A673 (cell line): ENCODE measurements around the gene SERPINA6.
"Not testable (repeated sequence)": the region's sequence is repeated elsewhere in the genome, so short reads cannot be mapped to it uniquely, and the experiment has no call there.

Experiments
- EZH2 ChIP-seq: fragments of 200-600 bp; sonication (generic); IDR thresholded peaks from 2 replicates; pipeline ENCODE4 v1.6.1; 2017; ENCODE audit warnings: borderline replicate concordance, low read depth, mild to moderate bottlenecking, mixed read lengths, antibody characterized with exemption, low read length; ENCODE audit not compliant: poor library complexity, severe bottlenecking
- TF ChIP-seq, protein P1 (sequence below): fragments of 300-800, 200-600 bp; sonication (generic); conservative IDR thresholded peaks from 2 replicates; pipeline ENCODE4 v1.5.1; 2017; ENCODE audit warnings: low read depth, mild to moderate bottlenecking, antibody characterized with exemption, low read length, moderate library complexity, mixed read lengths

DNA sequence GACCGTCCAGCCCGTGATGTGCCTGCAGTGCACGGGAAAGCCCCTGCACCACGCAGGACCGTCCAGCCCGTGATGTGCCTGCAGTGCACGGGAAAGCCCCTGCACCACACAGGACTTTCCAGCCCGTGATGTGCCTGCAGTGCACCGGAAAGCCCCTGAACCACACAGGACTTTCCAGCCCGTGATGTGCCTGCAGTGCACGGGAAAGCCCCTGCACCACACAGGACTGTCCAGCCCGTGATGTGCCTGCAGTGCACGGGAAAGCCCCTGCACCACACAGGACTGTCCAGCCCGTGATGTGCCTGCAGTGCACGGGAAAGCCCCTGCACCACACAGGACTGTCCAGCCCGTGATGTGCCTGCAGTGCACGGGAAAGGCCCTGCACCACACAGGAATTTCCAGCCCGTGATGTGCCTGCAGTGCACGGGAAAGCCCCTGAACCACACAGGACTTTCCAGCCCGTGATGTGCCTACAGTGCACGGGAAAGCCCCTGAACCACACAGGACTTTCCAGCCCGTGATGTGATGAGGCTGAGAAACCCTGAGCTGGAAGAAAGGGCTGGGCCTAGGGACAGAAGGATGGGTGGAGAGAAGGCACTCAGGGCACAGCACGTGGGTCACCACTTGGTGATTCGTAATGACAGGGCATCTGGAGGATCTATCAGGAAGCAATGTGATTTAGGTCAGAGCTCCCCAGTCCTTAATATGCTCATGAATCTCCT, 23.1 kb upstream of the SERPINA6 start:
- TF ChIP-seq, protein P1, sequence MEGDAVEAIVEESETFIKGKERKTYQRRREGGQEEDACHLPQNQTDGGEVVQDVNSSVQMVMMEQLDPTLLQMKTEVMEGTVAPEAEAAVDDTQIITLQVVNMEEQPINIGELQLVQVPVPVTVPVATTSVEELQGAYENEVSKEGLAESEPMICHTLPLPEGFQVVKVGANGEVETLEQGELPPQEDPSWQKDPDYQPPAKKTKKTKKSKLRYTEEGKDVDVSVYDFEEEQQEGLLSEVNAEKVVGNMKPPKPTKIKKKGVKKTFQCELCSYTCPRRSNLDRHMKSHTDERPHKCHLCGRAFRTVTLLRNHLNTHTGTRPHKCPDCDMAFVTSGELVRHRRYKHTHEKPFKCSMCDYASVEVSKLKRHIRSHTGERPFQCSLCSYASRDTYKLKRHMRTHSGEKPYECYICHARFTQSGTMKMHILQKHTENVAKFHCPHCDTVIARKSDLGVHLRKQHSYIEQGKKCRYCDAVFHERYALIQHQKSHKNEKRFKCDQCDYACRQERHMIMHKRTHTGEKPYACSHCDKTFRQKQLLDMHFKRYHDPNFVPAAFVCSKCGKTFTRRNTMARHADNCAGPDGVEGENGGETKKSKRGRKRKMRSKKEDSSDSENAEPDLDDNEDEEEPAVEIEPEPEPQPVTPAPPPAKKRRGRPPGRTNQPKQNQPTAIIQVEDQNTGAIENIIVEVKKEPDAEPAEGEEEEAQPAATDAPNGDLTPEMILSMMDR, result not testable (repeated sequence)
- TF ChIP-seq EZH2, result not testable (repeated sequence)
